Suprapubic skin (tissue), 4 donors: ENCODE measurements around the gene RRBP1. TPM values are rescaled to one million over a fixed set of nuclear protein-coding genes. Genes with fewer than 3 reads are reported as not detected.

Experiments used
- DNase-seq, 2 donors: peaks; one replicate each; pipeline ENCODE4 v3.0.0-alpha.2; 2019; ENCODE audit warnings: low spot score in 2 of 2
- H3K27ac ChIP-seq: fragments of 200-600 bp; sonication (generic); one replicate; pipeline ENCODE4 v1.5.1; 2019
- H3K27me3 ChIP-seq: fragments of 200-600 bp; sonication (generic); one replicate; pipeline ENCODE4 v1.5.1; 2019
- H3K36me3 ChIP-seq: fragments of 200-600 bp; sonication (generic); one replicate; pipeline ENCODE4 v1.5.1; 2019
- H3K4me1 ChIP-seq: fragments of 200-600 bp; sonication (generic); one replicate; pipeline ENCODE4 v1.5.1; 2019
- H3K4me3 ChIP-seq: fragments of 200-600 bp; sonication (generic); one replicate; pipeline ENCODE4 v1.5.1; 2019; ENCODE audit warnings: mild to moderate bottlenecking
- H3K9me3 ChIP-seq: fragments of 200-600 bp; sonication (generic); one replicate; pipeline ENCODE4 v1.5.1; 2019
- CTCF ChIP-seq, 2 donors: fragments of 200-600 bp in 1 of 2; fragments of 450-650 bp in 1 of 2; sonication (generic) in 1 of 2; IDR thresholded peaks; one replicate each; pipeline ENCODE4 v1.5.1; 2016 to 2019; ENCODE audit warnings: antibody characterized with exemption in 2 of 2, mild to moderate bottlenecking in 1 of 2, moderate library complexity in 1 of 2
- EP300 ChIP-seq: sonication (generic); formaldehyde crosslinking; IDR thresholded peaks from one replicate; pipeline ENCODE4 v1.6.1; 2017; ENCODE audit warnings: antibody characterized with exemption
- POLR2A ChIP-seq, 2 donors: fragments of 450-650 bp; IDR thresholded peaks; one replicate each; pipeline ENCODE4 v1.6.1; 2017; ENCODE audit warnings: antibody characterized with exemption in 2 of 2, mild to moderate bottlenecking in 2 of 2, moderate library complexity in 2 of 2
- POLR2AphosphoS5 ChIP-seq, 3 donors: sonication (generic); formaldehyde crosslinking; IDR thresholded peaks; one replicate each; pipeline ENCODE4 v1.6.1; 2017; ENCODE audit warnings: antibody characterized with exemption in 3 of 3
- WGBS: methylation state at CpG from one replicate; pipeline ENCODE4 v1.1.5; 2018; 5-methylcytosine and 5-hydroxymethylcytosine counted together
- total RNA-seq, 4 donors: library from RNA; depleted of rRNA; stranded (reverse); fragments of >200 nt; gene quantifications; one replicate each; pipeline ENCODE4 v1.1.0, GENCODE V29; 2016

The RRBP1 gene
- total RNA-seq, 4 donors from 2014 or later: 37.5 to 52.3 (median 41.3) TPM

GRCh38 chr20:17646961-17647301 is 35.1 kb downstream of the RRBP1 start:
- DNase-seq: peak in 1 of 2 donors; percentile 47
- H3K4me1 ChIP-seq: peaks cover 60% of the 10 kb centered on the region
- peaks cover 12% of the 10 kb centered on the region for H3K36me3 ChIP-seq
- no peak overlapping the region for H3K27ac ChIP-seq
- TF ChIP-seq CTCF (IDR thresholded peaks at IDR 0.05): no peak
- no peak for TF ChIP-seq POLR2AphosphoS5 (IDR thresholded peaks at IDR 0.05)
- no peak for TF ChIP-seq POLR2A (IDR thresholded peaks at IDR 0.05)
- TF ChIP-seq EP300: no peak
- WGBS: 57% methylated on average over 5 of the region's 5 CpGs
- H3K4me3 ChIP-seq: no peak overlapping the region
- no peaks in the 10 kb centered on the region for H3K9me3 ChIP-seq
- H3K27me3 ChIP-seq: no peaks in the 10 kb centered on the region

- Histone ChIP-seq H3K27ac (no peak overlapping the region), H3K4me1 (peaks cover 55% of the 10 kb centered on the region), H3K36me3 (peaks cover 18% of the 10 kb centered on the region), H3K4me3 (no peak overlapping the region), H3K27me3 (no peaks in the 10 kb centered on the region), H3K9me3 (no peaks in the 10 kb centered on the region)
- TF ChIP-seq EP300 (no peak), CTCF (IDR thresholded peaks at IDR 0.05) (no peak), POLR2AphosphoS5 (IDR thresholded peaks at IDR 0.05) (no peak), POLR2A (IDR thresholded peaks at IDR 0.05) (no peak)
- peak in 1 of 2 donors; percentile 40 for DNase-seq
- 80% methylated on average over 14 of the region's 14 CpGs for WGBS
Measured at GRCh38 chr20:17646209-17646960, 35.7 kb downstream of the RRBP1 start.

GRCh38 chr20:17645546-17646208 is 36.4 kb downstream of the RRBP1 start:
- peak in 1 of 2 donors; percentile 55 for DNase-seq
- WGBS: 78% methylated on average over 9 of the region's 10 CpGs

GRCh38 chr20:17645010-17645409 is 37.0 kb downstream of the RRBP1 start:
- Histone ChIP-seq H3K9me3 (no peaks in the 10 kb centered on the region), H3K36me3 (peaks cover 31% of the 10 kb centered on the region), H3K27ac (no peak overlapping the region), H3K4me3 (no peak overlapping the region), H3K4me1 (peaks cover 41% of the 10 kb centered on the region), H3K27me3 (no peaks in the 10 kb centered on the region)
- no peak for TF ChIP-seq POLR2A (IDR thresholded peaks at IDR 0.05)
- no peak for TF ChIP-seq POLR2AphosphoS5 (IDR thresholded peaks at IDR 0.05)
- TF ChIP-seq EP300: no peak
- TF ChIP-seq CTCF (IDR thresholded peaks at IDR 0.05): no peak
- no peak for DNase-seq
- 87% methylated on average over 14 of the region's 14 CpGs for WGBS

More at GRCh38 chr20:17645546-17646208, 36.4 kb downstream of the RRBP1 start:
- no peaks in the 10 kb centered on the region for H3K9me3 ChIP-seq
- H3K27me3 ChIP-seq: no peaks in the 10 kb centered on the region
- peaks cover 48% of the 10 kb centered on the region for H3K4me1 ChIP-seq
- peaks cover 25% of the 10 kb centered on the region for H3K36me3 ChIP-seq
- H3K27ac ChIP-seq: no peak overlapping the region
- H3K4me3 ChIP-seq: no peak overlapping the region
- TF ChIP-seq POLR2A (IDR thresholded peaks at IDR 0.05): no peak
- no peak for TF ChIP-seq CTCF (IDR thresholded peaks at IDR 0.05)
- TF ChIP-seq EP300: no peak
- TF ChIP-seq POLR2AphosphoS5 (IDR thresholded peaks at IDR 0.05): no peak

GRCh38 chr20:17644451-17644850 is 37.6 kb downstream of the RRBP1 start:
- peaks cover 33% of the 10 kb centered on the region for H3K36me3 ChIP-seq

More at GRCh38 chr20:17644451-17644850, 37.6 kb downstream of the RRBP1 start:
- no peaks in the 10 kb centered on the region for H3K9me3 ChIP-seq
- no peak for DNase-seq
- H3K27ac ChIP-seq: no peak overlapping the region
- no peaks in the 10 kb centered on the region for H3K27me3 ChIP-seq
- no peak overlapping the region for H3K4me3 ChIP-seq
- peaks cover 35% of the 10 kb centered on the region for H3K4me1 ChIP-seq
- WGBS: 72% methylated on average over 13 of the region's 13 CpGs
- TF ChIP-seq POLR2AphosphoS5 (IDR thresholded peaks at IDR 0.05): no peak
